ENCODE data around the gene DCLK1.

The DCLK1 gene

DNA sequence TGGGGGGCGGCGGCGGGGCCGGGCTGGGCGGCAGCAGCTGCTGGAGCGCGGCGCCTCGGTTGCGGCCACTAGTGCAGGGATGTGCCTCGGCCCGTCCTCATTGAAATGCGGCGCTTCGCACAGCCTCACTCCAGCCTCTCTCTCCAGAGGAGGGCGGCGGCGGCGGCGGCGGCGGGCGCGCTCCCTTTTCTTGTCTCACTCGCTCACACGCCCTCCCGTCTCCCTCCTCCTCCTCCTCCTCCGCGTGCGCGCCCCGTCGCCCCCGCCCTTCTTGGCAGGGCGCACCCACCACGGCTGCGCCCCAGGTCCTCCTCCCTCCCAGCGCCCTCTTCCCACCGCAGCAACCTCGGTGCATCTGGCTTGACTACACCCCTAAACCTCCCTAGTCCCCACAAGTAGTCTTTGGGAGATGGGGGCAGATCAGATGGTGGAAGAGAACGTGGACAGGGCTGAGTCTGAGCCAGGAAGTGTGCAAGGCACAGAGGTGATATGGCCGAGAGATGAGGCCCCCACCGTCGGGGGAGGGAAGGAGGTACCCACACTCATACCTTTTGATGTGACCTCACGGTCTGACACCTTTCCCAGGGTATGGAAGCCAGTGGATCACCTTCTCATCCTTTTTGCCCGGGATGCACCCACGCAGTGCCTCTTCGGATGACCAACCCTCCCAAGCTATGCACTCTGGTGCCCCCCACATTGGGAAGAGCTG lies at the start of gene DCLK1:
Gene DCLK1 (minus strand): TSS at position 161 of the 709 bp plus-strand sequence.
- peak in 35 of 58 donors; percentile 14 to 72 (median 44) for DNase-seq

DNA sequence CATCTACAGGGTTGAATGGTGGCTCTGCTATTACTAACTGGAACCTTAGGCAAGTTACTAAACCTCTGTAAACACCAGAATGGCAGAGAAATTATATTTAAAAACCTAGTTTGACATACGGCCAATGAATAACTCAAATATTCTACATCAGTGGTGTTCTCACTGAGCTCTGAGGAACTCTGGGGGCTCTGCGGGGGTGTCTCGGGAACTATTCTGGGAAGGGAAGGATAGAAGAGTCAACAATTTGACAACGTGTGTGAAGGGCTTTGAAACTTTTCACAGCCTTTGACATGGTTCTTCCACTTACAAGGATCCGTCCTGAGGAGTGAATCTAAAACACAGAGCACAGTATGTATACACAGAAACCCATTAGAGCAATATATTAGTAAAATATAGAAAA lies 44.4 kb upstream of the DCLK1 start:
- no peak for DNase-seq

DNA sequence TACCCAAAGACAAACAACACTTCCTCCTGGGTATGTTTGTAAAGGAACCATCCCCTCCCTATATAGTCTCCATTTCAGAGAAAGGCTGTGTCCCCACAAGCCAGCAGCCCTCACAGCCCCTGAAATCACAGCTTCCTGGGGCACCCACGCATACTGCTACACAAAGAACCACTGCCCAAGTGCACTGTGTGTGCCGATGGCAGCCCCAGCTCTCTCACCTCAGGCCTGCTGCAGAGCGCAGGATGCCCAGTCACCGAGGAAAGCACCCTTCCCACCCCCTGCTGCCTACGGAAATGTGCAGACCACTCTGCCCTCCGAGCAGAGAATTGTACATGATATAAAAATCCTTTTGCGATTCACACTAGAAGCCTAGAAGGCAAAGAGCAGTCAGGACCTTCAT lies 43.7 kb upstream of the DCLK1 start:
- no peak for DNase-seq

DNA sequence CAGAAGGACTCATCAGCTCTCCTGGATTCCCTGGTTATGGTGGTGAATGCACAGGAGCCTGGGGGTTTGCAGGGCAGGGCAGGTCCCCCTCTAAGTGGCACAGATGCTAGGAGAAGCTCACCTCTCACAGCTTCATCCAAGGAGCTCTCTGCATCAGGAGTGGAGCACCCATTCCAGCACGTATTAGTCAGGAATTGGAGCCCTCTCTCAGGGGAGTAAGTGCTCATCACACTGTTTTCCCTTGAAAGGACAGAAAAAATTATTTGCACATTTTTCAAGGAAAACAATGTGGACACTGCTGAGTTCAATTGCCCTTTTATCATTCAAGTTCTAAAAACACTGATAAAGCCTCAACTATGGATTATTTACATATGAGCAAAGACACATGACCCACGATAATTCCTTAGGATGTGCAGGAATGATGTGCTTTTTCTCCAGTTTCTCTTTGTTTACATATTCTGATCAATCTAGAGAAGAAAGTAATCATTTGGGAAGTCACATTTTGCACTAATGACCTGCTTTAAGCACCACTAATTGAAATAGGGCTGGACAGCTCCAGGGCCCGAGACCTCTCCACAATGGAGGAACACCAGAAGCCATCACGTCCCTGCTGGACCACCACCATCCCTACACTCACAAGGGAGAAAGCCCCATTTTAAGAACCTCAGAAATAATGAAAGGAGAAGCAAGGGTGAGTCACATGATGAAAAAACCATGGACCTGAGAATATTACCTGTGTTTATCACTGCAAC lies 42.6 kb upstream of the DCLK1 start:
- no peak for DNase-seq

DNA sequence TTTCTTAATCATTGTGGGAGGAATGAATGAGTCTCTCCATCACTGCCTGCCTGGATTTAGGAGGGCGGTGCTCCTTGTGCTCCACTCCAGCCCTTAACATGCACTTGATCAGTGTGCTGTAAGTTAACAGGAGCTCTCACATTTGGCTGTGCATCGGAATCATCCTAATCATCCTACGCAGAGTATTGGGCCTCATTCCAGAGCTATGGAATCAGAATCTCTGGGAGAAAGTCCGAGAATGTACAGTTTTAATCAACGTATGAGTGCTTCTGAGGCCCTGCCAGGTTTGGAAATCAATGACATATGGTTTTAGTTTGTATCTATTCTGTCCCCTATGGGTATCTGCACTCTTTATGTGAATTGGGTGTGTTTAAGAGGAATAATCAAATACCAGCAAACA lies 34.9 kb upstream of the DCLK1 start:
- no peak for DNase-seq

DNA sequence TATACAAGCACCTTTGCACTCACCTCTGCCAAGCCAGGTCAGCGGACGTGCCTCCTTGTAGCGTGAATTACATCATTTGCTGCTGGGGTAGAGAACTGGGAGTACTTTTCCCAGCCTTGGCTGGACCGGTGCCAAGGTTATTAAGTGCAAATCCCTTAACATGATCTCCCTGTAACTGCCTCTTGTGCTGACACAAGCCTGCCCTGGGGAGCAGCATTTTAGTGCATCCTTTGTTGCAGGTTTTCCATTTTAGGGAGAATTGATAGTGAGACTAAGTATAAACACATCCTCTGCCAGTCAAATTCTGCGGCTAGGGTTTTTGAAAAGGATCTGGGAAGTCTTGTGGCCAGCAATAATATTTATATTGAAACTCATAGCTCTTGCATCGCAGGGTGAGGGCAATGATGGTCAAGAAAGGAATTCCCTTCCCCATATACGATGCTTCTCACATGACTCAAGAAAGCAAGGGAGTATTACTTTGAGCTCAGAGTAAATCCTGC lies 32.7 kb upstream of the DCLK1 start:
- peak in 2 of 58 donors; percentile 13 to 19 for DNase-seq

DNA sequence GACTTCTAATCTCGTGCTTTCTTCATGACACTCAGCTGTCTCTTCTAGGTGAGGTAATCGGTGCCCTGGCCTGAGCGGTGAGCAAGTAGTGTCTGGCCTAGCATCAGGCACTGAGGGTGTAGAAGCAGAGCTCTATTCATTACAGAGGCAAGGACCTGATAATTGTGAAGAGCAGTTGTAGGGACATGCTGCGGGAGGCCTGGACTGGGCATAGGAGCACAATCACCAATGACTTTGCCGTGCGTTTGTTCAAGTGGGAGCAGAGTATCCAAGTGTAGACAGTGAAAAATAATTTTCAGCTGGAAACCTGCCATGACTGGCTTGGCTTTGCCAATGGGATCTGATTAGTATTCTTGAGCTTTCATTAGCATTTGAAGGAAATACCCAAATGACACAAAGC lies 32.1 kb upstream of the DCLK1 start:
- peak in 2 of 58 donors; percentile 5 to 13 for DNase-seq

DNA sequence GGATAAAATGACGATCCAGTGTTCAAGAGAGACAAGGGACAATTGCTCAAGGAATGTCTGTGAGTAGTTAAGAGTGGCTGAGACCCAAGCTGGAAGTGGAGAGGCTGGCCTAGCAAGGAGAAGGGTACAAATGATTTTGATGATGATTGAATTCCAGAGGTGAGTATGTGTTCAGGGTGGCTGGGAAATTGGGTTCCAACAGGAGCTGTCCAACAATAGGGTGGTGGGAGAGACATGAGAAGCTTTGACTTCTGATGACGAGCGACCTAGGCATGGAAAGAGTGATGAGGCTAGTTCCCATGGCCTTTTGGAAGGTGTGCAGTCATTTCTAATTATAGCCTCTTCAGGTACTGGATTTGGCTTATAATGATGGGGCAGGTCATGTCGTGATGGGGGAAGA lies 29.1 kb upstream of the DCLK1 start:
- no peak for DNase-seq

DNA sequence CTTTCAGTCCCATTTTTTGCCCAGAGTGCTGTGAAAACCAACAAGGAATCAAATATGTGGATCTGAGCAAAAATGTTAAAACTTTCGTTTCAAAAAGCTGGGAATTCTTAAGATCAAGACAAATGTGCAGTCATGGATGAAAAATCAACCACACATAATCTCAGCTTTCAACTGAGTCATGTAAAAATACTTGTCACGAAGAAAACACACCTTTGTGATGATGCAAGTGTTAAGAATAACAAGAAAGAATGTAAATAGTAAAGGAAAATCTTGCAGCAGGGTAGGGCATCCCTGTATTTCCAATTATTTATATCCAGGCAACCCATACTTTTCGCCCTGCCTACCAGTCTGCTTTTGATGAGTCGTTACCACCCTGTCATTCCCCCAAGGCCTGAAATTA lies 27.4 kb upstream of the DCLK1 start:
- DNase-seq: no peak

DNA sequence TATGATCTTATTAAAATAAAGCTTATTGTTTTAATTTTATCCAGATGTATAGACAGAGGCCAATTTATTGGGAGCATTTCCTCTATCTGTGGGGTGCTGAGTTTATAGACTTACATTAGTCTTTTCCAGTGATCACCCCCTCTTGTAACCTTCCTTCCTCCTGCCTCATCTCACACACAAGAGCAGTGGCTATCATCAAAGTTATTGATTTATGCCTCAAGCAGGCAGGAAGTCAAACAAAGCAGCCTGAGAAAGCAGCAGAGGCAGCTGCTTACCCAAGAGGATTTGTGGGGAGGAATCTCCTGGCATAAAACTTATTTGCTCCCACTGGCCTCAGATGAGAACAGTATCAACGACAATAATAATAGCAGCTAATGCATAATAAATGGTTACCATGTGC lies 26.3 kb upstream of the DCLK1 start:
- no peak for DNase-seq

DNA sequence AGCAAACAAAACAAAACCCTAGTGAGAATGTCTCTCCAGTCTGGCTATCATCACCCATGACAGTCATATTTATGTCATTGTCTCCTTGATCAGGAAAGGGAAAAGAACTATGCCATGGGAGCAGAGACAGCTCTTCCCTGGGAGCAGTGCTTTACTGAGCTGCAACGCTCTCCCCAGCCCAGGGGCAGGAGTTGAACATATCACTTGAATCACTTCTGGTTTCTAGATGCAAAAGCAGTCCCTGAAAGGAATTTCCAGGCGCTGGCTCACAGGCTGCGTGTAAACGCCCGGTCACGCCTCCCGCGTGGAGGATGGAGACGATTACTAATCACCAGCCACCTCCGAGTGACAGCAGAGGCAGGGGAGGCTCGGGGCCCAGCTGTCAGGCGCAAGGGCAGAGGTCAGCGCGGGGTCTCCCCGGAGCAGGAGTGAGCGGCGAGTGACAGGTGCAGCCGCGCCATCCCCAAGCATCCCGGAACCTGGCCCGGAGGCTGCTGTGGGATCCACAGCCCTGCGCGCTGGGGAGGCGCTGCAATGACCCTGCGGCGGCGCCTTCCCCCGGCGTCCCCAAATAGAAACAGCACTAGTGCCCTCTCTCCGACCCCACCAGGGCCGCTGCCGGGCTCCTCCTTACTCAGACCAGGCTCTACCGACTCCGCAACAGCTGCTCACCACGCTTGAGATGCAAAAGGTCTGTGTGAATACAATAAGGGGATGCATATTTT lies 23.5 kb upstream of the DCLK1 start:
- peak in 19 of 58 donors; percentile 1 to 56 (median 22) for DNase-seq

DNA sequence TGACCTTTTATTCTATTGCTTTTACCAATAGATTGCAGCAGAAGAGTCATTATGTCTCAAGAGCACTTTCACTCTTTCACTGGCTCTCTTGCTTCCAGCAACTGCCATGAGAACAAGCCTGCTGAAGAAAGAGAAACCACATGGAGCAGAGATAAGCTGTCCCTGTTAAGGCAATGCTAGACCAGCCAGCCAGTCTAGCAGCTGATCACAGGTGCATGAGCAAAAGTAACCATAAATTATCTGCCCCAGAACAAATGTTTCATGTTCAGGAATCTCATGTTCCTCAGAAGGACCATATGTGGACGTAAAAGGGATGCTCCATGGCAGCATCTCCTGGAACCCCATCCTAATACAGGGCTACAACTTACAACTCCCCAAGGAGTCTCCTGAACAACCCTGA lies 20.4 kb upstream of the DCLK1 start:
- no peak for DNase-seq

DNA sequence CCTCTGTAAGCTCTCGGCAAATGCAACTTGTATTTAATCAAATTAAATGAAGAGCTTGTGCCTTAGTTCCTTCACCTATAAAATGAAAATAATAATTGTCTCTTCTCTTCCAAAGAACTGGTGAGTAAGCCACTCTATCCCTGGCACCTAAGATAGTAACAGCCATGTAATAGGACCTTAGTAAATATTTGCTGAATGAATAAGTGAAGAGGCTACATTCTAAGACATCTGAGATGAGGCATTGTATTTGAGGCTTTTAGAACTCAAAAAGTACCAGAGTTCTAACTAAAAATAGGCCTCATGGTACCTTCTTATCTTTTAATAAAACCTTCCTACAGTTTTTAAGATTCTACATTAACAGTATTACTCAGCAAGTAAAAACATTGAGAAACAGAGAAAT lies 17.3 kb upstream of the DCLK1 start:
- DNase-seq: no peak

DNA sequence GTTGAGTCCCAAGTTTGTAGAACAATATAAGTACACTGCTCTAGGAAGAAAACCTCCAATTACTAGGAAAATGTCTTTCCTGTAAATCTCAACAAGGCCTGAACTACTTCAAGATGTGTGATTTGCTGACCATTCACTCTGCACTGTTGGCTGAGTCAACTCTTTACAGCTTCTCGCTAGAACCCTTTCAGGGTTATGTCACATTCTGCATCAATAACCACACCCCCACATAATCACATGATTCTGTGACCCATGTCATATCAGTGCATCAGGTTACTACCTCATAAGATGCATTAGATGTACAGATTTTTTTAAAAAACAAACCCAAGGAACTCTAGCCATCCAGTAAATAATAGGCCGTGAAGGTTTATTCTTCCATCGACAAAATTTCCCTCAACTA lies 16.1 kb upstream of the DCLK1 start:
- no peak for DNase-seq

DNA sequence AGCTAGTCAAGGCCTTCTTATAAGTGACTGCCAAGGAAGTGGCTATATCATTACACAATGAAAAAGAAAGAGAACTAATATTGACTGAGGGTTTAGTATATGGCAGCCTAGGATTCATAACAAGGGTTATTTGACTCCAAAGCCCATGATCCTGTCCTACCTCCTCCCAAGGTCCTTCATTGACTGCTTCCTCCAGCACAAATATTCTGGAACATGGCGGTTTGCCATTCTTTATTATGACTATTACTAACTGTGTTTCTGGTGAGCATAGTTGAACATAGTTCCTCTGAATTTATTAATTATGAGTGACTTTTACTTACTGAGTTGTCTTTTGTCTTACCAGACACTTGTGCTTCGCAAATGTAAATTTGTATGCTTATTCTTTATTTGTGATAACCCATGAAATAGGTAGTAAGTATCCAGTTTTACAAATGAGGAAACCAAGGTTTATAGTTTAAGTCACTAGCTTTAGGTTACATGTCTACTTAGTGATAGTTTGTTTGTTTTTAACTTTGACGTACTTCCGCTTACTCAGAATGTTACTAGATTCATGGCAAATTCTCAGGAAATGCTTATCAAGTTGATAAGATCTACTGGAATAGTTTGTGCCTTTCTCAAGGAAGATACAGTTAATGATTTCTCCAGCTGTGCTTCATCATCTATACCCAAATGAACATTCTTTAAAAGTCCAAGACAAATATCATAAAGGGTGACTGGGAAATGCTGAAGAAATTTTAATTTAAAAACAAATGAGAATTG lies 15.5 kb upstream of the DCLK1 start:
- no peak for DNase-seq

DNA sequence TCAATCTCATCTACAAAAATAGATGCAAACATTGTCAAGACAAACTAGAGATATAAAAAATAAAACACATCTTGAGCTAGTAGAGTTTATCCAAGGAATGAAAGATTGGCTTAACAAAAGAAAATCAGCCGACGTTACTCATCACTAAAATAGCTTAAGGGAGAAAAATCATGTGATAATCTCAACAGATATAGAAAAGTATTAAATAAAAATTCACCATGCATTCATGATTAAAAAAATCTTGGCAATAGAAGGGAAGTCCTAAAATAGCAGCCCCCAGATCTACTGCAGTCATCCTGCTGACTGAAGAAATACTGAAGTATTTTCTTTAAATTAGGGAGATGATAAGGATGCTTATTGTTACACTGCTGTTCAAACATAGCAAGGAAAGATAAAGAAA lies 12.6 kb upstream of the DCLK1 start:
- DNase-seq: no peak

DNA sequence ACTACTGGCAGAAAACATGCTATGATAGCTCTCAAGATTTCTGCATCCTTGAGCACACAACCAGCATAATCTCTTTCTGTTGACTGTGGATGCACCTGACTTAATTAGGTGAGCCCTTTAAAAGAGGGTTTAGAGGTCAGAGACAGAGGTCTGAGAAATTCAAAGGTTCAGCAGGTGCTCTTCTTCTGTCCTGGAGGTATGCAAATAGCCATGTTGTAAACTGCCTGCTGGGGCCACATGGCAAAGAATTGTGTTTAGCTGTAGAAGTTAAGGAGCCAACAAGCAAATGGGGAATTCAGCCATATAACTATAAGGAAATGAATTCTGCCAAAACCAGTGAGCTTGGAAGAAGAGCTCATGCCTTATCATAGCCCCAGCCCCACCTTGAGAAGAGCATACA lies 11.6 kb upstream of the DCLK1 start:
- no peak for DNase-seq

DNA sequence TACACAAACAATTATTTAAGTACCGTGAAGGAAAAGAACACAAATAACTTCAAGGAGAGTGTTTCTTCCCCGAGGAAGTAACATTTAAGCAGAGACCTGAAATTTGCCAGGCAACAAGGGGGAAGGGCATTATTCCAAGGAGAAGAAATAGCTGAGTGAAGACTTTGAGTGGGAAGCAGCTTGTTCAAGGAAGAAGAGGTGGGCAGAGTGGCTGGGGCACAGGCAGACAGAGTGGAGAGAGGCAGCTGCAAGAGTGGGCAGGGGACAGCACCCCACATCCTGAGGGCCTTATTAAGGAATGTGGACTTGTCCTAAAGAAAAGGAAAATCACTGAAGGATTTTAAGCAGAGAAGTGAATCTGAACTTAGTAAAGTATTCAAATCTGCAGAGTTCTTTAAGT lies 4.7 kb upstream of the DCLK1 start:
- DNase-seq: no peak

DNA sequence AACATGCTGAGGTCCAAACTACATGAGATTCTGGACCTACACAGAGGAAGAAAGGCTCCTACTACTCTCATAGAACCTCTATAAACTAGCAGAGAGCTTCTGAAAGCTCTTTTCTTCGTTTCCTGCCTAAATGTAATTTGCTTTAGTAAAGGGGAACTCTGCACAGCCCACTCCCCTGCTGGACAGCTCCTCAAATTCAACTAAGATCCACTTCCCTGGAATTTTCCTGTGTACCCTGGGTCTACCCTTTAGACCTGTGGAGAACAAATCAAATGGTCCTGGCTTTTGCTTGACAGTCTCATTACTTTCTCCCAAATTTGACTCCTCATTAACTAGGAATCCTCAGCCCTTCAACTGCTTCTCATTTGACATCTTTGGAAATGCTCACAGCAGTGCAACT lies 3.5 kb upstream of the DCLK1 start:
- DNase-seq: no peak

DNA sequence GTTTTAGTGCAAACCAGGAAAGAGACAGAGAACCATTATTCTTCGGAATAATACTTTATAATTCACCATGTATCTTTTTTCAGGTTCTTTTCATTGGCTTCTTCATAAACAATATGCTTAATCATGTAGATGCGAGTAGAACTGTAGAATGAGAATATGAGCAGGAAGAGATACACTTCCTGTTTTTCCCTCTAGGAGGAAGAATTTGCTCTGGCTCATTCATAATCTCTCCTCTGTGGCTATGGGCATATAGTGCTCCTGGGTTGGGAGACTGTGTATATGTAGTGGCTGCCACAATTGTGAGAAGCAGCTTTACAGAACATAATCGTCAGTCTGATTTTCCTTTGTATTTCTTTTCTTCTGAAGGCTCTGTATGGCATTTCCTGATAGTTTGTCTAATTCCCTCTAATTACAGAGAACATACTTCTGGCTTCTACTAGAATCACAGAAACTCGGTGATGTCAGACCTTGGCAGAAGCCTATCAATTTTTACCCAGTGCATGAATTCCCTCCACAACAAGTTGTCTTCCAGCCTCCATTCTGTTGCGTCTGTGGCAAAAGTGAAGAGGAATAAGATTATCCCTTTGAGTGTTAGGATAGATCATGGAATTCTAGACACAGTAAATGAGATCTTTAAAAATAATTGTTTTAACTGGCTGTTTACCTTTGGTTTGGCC lies 2.9 kb upstream of the DCLK1 start:
- no peak for DNase-seq

DNA sequence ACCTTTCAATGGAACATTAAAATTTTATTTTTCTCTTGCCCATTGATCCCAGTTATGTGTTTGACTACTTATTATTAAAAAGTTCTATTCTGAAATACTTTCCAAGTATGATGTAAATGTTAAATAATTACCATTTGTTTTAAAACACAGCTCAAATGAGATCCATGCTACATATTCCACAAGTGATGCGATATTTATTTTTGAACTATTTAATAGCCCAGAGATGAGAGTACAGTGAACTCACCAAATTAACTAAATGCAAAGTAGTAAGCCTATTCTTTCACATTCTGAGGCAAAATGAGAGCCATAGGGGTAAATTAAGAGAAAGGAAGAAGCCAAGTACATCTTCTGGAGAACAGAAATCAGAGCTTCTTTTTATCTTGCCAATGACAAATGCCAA lies 1.2 kb upstream of the DCLK1 start:
- no peak for DNase-seq
